HG03039 (cell line): ENCODE results near the gene BOC.

ENCODE experiments used
- ATAC-seq: cut with Tn5 transposase; IDR thresholded peaks from one replicate; pipeline ENCODE4 v1.9.1; 2021; ENCODE audit warnings: mild to moderate bottlenecking, moderate library complexity; ENCODE audit not compliant: unreplicated experiment

BOC gene

GRCh38 chr3:113249111-113249510 is 37.8 kb downstream of the BOC start:
- no peak for ATAC-seq

GRCh38 chr3:113249601-113250000 is 38.2 kb downstream of the BOC start:
- ATAC-seq, result no peak

GRCh38 chr3:113250566-113250965 is 39.2 kb downstream of the BOC start:
- no peak for ATAC-seq

- ATAC-seq, result no peak
These were observed 40.5 kb downstream of the BOC start for GRCh38 chr3:113251817-113252216.

- no peak for ATAC-seq
These were observed 41.2 kb downstream of the BOC start for GRCh38 chr3:113252553-113252952.

GRCh38 chr3:113253702-113254101 is 42.3 kb downstream of the BOC start:
- ATAC-seq, result no peak

- no peak for ATAC-seq
These were observed 43.0 kb downstream of the BOC start for GRCh38 chr3:113254171-113254947.

- ATAC-seq, result no peak
These were observed 43.9 kb downstream of the BOC start for GRCh38 chr3:113255100-113255853.

- ATAC-seq, result no peak
These were observed 44.7 kb downstream of the BOC start for GRCh38 chr3:113255854-113256615.

- no peak for ATAC-seq
These were observed 47.0 kb downstream of the BOC start for GRCh38 chr3:113258361-113258760.

GRCh38 chr3:113259196-113259595 is 47.8 kb downstream of the BOC start:
- ATAC-seq, result no peak

GRCh38 chr3:113261063-113261625 is 49.8 kb downstream of the BOC start:
- ATAC-seq, result no peak

- ATAC-seq, result no peak
These were observed 50.4 kb downstream of the BOC start for GRCh38 chr3:113261626-113262303.

- no peak for ATAC-seq
These were observed 50.9 kb downstream of the BOC start for GRCh38 chr3:113262304-113262665.

GRCh38 chr3:113263020-113263419 is 51.7 kb downstream of the BOC start:
- ATAC-seq, result no peak

GRCh38 chr3:113263778-113264177 is 52.4 kb downstream of the BOC start:
- ATAC-seq, result no peak

- no peak for ATAC-seq
These were observed 53.1 kb downstream of the BOC start for GRCh38 chr3:113264283-113265131.

GRCh38 chr3:113265231-113265630 is 53.9 kb downstream of the BOC start:
- ATAC-seq, result no peak

GRCh38 chr3:113266738-113267137 is 55.4 kb downstream of the BOC start:
- ATAC-seq, result no peak

GRCh38 chr3:113268311-113268710 is 57.0 kb downstream of the BOC start:
- ATAC-seq, result no peak
